Mucosa of rectum (tissue), 2 donors: ENCODE measurements around the gene POLR1G.
A peak's percentile ranks its signal among the peaks of the same experiment; 100 is the strongest.

Source experiments
- H3K27ac ChIP-seq, 2 donors: one replicate each; pipeline ENCODE4 v1.7.0; 2013; ENCODE audit warnings: inconsistent platforms in 2 of 2, low read depth in 2 of 2, low read length in 2 of 2
- H3K27me3 ChIP-seq, 2 donors: one replicate each; pipeline ENCODE4 v1.7.0; 2013; ENCODE audit warnings: low read length in 2 of 2; ENCODE audit not compliant: control insufficient read depth in 2 of 2, insufficient read depth in 2 of 2
- H3K36me3 ChIP-seq, 2 donors: one replicate each; pipeline ENCODE4 v1.7.0; 2013; ENCODE audit warnings: low read length in 2 of 2; ENCODE audit not compliant: control insufficient read depth in 2 of 2, insufficient read depth in 2 of 2
- H3K4me1 ChIP-seq, 2 donors: one replicate each; pipeline ENCODE4 v1.7.0; 2013; ENCODE audit warnings: low read length in 2 of 2, mild to moderate bottlenecking in 1 of 2; ENCODE audit not compliant: control insufficient read depth in 2 of 2, insufficient read depth in 2 of 2
- H3K4me3 ChIP-seq, 2 donors: one replicate each; pipeline ENCODE4 v1.7.0; 2013; ENCODE audit warnings: low read length in 2 of 2
- H3K9ac ChIP-seq, 2 donors: one replicate each; pipeline ENCODE4 v1.7.0; 2013; ENCODE audit warnings: low read length in 2 of 2, low read depth in 1 of 2, mild to moderate bottlenecking in 1 of 2
- H3K9me3 ChIP-seq, 2 donors: one replicate each; pipeline ENCODE4 v1.7.0; 2013; ENCODE audit warnings: low read length in 2 of 2; ENCODE audit not compliant: control insufficient read depth in 2 of 2
- donor health status: healthy.
- donor health status: Normal muscosa, but diverticular disease.

Gene POLR1G

DNA sequence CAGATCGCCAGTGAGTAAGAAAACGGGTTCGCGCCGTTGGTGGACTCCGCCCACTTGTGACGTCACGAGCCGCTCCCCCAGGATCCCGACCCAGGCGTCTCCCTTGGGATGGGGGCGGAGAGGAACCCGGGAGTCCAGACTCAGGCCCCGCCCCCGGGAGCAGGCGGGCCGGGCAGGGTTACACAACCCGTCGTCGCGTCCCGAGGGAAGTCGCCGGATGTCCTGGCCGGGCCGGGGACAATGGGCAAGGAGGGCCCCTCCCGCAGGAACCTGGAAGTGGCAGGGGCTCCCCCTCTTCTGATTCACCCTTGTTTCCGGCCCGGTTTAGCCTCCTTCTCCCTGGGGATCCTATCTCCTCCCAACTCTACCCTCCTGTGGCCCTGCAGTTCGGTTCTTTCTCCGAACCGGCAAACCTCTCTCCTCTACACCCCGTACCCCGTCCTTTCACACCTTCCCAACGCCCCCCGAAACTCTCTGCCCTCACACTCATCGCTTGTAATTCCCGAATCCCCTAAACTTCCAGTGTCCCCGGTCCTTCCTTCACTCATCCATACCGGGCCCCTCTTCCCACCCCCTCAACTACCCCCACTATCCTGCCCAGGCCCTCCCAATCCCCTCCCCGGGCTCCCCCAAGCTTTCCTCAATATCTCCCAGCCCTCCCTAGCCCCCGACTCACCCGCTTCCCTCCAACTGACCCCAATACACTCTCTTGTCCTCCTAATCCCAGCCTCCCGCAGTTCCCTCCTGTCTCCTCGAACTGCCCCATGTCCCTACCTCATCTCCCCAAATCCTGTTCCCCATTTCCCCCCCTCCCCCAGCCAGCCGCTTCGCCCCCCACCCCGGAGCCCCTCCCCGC, 37.2 kb downstream of the POLR1G start:
- H3K4me3 ChIP-seq: peak overlapping the region; percentile 70 to 82
- peak overlapping the region; percentile 79 to 83 for H3K9ac ChIP-seq
- peak overlapping the region; percentile 86 to 90 for H3K27ac ChIP-seq
- peaks cover 25 to 39% of the 10 kb centered on the region in 2 donors for H3K4me1 ChIP-seq
- H3K9me3 ChIP-seq: no peaks in the 10 kb centered on the region
- H3K27me3 ChIP-seq: no peaks in the 10 kb centered on the region
- no peaks in the 10 kb centered on the region for H3K36me3 ChIP-seq

DNA sequence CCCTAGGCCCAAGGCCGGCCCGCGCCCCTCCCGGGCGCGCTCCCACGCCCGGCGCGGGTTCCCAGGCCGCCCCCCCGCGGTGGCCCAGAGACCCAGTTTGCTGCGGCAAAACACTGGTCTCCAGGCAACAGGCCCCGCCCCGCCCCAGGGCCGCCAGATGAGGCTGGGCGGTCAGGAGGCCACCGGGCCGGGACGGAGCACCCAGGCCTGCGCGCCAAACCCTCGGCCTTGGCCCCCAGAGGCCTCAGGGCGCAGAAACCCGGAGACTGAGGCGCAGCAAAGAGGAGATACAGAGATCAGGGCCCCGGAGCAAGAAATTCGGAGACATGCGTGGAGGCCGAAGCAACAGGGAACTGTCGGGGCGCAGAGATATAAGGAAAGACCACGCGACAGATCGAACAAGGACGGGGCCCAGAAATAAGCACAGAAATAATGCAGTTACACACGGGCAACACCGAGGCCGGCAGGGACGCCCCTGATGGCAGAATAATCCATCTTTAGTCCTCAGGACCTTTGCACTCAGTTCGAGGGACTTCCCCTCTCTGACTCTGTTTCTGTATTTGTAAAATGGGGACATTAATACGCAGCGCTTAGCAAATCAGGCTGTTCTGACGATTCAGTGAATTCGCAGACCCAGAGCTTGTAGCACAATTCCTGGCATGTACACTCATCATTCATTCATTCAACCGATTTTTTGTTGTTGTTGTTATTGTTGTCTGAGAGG, 38.0 kb downstream of the POLR1G start:
- H3K27me3 ChIP-seq: no peaks in the 10 kb centered on the region
- peak overlapping the region; percentile 86 to 90 for H3K27ac ChIP-seq
- H3K9me3 ChIP-seq: no peaks in the 10 kb centered on the region
- peak overlapping the region; percentile 74 to 79 for H3K9ac ChIP-seq
- peak overlapping the region; percentile 56 to 67 for H3K4me3 ChIP-seq
- no peaks in the 10 kb centered on the region for H3K36me3 ChIP-seq
- H3K4me1 ChIP-seq: peaks cover 31 to 47% of the 10 kb centered on the region in 2 donors

DNA sequence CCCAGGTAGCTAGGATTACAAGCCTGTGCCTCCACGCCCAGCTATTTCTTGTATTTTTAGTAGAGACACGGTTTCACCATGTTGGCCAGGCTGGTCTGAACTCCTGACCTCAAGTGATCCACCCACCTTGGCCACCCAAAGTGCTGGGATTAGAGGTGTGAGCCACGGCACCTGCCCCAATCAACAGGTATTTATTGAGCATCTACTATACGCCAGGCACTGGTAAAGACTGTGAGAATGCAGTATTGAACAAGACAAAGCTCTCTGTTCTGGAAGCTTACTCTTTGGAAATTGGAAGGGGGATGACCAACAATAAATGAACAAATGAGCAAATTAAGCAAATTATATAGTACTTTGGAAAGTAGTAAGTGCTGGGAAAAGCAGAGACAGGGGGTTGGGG, 38.7 kb downstream of the POLR1G start:
- H3K27me3 ChIP-seq: no peaks in the 10 kb centered on the region
- H3K9ac ChIP-seq: no peak overlapping the region
- H3K4me3 ChIP-seq: no peak overlapping the region
- H3K9me3 ChIP-seq: no peaks in the 10 kb centered on the region
- H3K27ac ChIP-seq: peak overlapping the region in 1 of 2 donors; percentile 90
- no peaks in the 10 kb centered on the region for H3K36me3 ChIP-seq
- peaks cover 33 to 51% of the 10 kb centered on the region in 2 donors for H3K4me1 ChIP-seq

DNA sequence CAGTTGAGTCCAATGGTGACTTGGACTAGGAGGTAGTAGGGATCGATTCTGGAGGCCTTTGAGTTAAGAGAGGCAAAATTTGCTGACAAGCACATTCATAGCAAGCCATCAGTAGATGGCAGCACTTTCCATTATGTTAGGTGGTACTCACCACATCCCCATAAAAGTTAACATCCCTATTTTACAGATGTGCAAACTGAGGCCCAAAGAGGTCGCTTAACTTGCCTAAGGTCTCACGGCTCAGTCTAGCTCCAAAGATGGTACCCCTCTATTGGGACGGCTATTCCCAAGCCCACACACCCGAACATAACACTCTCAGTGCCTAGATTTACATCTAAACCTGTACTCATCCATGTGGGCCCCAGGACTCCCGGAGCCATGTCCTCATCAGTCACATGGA, 39.9 kb downstream of the POLR1G start:
- H3K27ac ChIP-seq: peak overlapping the region; percentile 75 to 88
- H3K4me3 ChIP-seq: no peak overlapping the region
- H3K27me3 ChIP-seq: no peaks in the 10 kb centered on the region
- H3K9ac ChIP-seq: no peak overlapping the region
- H3K36me3 ChIP-seq: no peaks in the 10 kb centered on the region
- no peaks in the 10 kb centered on the region for H3K9me3 ChIP-seq
- peaks cover 38 to 55% of the 10 kb centered on the region in 2 donors for H3K4me1 ChIP-seq

DNA sequence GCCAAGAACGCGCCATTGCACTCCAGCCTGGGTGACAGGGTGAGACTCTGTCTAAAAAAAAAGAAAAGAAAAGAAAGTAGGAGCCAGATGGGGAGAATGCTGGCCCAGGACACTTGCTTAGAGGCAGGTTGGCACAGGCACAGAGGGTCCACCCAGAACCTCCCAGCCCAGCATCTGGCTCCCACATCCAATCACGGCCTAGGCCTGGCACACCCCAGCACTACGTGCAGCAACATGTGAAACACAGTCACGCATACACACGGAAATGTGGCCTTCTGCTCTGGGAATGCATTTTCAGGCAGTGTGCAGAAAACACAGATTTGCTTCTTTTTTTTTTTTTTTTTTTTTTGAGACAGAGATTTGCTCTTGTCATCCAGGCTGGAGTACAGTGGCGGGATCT, 40.5 kb downstream of the POLR1G start:
- peaks cover 44 to 61% of the 10 kb centered on the region in 2 donors for H3K4me1 ChIP-seq
- H3K27ac ChIP-seq: peak overlapping the region; percentile 75 to 88
- no peaks in the 10 kb centered on the region for H3K36me3 ChIP-seq
- no peaks in the 10 kb centered on the region for H3K27me3 ChIP-seq
- H3K9ac ChIP-seq: peak overlapping the region in 1 of 2 donors; percentile 47
- no peak overlapping the region for H3K4me3 ChIP-seq
- no peaks in the 10 kb centered on the region for H3K9me3 ChIP-seq

DNA sequence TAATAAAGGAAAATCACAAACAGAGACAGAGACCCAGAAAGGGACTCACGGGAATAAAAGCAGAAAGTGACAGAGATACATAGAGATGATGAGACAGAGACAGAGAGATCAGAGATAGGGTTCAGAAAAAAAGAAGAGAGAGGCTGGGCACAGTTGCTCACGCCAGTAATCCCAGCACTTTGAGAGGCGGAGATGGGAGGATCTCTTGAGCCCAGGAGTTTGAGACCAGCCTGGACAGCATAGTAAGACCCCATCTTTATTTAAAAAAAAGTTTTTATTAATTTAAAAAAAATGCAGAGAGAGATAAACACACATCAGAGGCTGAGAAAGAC, 41.9 kb downstream of the POLR1G start:
- peaks cover 38 to 57% of the 10 kb centered on the region in 2 donors for H3K4me1 ChIP-seq
- H3K4me3 ChIP-seq: no peak overlapping the region
- no peaks in the 10 kb centered on the region for H3K9me3 ChIP-seq
- no peaks in the 10 kb centered on the region for H3K36me3 ChIP-seq
- H3K9ac ChIP-seq: peak overlapping the region in 1 of 2 donors; percentile 36
- no peaks in the 10 kb centered on the region for H3K27me3 ChIP-seq
- peak overlapping the region; percentile 75 to 88 for H3K27ac ChIP-seq

DNA sequence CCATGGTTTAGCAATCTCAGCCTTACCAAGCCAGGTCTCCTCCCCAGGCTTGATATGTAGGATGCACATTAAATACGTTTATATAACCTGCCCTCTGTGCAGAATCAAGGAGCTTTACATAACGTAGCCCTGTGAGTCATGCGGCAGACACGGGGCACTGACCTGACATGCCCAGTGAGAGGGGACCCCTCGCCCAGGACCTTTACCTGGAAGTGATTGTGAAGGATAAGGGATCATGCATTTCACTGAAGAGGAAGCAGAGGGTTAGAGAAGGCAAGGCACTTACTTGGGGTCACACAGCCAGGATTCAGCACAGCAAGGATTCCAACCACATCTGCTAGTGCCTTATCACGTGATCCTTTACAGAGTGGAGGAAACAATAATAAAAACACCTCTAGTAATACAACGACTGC, 42.4 kb downstream of the POLR1G start:
- peak overlapping the region; percentile 29 to 48 for H3K9ac ChIP-seq

DNA sequence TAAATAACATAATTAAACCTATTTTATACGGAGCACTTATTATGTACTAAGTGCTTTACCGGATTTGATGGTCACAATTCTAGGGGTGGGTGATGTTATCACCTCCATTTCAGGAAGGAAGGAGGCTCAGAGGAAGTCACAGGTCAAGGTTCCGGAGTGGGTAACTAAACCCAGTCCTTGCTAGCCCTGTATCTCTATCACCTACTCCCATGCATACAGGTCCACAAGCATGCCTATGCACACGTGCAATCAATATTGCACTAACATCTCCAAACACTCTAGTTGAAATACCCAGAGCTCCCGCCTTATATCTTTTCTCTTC, 43.5 kb downstream of the POLR1G start:
- no peaks in the 10 kb centered on the region for H3K9me3 ChIP-seq
- peak overlapping the region; percentile 67 to 71 for H3K4me3 ChIP-seq
- H3K27ac ChIP-seq: peak overlapping the region; percentile 80 to 82
- peak overlapping the region; percentile 69 to 73 for H3K9ac ChIP-seq
- no peaks in the 10 kb centered on the region for H3K36me3 ChIP-seq
- peaks cover 29 to 49% of the 10 kb centered on the region in 2 donors for H3K4me1 ChIP-seq
- H3K27me3 ChIP-seq: no peaks in the 10 kb centered on the region

More for the DNA sequence above, 42.4 kb downstream of the POLR1G start:
- Histone ChIP-seq H3K9me3 (no peaks in the 10 kb centered on the region), H3K4me3 (peak overlapping the region; percentile 10 to 49), H3K36me3 (no peaks in the 10 kb centered on the region), H3K27me3 (no peaks in the 10 kb centered on the region), H3K27ac (peak overlapping the region; percentile 65 to 88), H3K4me1 (peaks cover 35 to 55% of the 10 kb centered on the region in 2 donors)

DNA sequence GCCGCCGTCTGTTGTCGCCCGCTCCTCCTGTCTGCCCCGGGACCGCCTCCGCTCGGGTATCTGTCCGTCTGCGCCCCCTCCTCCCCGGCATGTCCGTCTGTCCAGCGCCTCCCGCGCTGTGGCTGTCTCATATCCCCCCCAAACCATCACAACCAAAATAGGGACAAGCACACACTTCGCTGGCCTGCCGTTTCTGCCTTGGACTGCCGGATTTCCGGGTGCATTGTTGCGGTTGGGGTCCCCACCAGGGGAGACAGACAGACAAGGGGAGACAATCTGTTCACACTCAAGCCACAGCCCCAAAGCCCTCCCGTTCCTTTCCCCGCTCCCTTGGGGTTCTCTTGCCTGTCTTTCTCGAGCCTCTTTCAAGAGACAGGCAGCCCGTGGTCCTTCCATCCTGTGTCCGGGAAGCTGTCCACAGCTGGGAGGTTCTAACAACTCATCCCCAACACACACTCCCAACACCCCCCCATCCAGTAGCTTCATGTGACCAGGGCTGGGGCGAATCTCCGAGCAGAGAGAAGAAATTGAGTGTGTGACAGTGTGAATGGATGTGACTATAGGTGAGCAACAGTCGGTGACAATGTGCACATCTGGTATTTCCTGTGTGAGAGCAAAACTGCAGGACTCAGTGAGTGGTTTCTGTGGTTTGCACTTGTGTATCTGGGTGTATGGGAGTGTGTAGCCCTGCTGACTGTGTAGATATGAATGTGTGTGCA, 44.8 kb downstream of the POLR1G start:
- H3K36me3 ChIP-seq: no peaks in the 10 kb centered on the region

More for the DNA sequence above, 44.8 kb downstream of the POLR1G start:
- Histone ChIP-seq H3K27me3 (no peaks in the 10 kb centered on the region), H3K4me3 (peak overlapping the region; percentile 86), H3K4me1 (peaks cover 37 to 61% of the 10 kb centered on the region in 2 donors), H3K9ac (peak overlapping the region; percentile 88 to 94), H3K9me3 (no peaks in the 10 kb centered on the region), H3K27ac (peak overlapping the region; percentile 85 to 90)
